Stimulated activated CD8-positive, alpha-beta memory T cell treated with anti-CD3 and anti-CD28 coated beads, Interleukin-7, amount 100 ng/mL, for 24 hours (primary cell): ENCODE results near the gene ZNF276.

ENCODE experiments used
- DNase-seq: peaks from one replicate; pipeline ENCODE4 v3.0.0-alpha.2; 2020; ENCODE audit warnings: low read depth

ZNF276 gene

DNA sequence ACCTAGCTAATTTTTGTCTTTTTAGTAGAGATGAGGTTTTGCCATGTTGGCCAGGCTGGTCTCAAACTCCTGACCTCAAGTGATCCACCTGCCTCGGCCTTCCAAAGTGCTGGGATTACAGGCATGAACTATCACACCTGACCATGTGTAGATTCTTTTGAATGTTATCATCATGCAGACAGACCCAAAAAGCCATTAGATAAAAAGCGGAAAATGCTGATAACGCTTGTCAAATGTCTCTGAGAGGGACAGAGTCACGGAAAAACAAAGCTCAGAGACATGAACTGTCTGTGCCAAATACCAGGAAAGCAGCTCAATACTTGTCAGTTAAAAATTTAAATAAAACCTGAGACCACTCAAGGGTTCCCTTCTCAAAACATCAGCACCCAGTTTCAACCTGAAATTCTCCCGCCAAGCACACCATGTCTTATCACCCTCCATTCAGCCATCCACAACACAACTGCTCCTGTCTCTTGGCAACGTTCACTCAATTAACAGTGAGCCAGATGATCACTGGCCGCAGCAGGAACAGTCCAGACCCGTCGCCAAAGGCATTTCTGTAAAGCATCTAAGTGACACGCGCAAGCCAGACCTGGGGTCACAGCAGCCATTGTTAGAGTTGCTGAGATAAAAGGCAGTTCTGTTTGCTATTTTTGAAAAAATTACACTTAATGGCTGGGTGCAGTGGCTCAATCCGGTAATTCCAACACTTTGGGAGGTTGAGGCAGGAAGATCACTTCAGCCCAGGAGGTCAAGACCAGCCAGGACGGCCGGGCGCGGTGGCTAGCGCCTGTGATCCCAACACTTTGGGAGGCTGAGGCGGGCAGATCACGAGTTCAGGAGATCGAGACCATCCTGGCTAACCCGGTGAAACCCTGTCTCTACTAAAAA, 65.4 kb downstream of the ZNF276 start:
- no peak for DNase-seq

GRCh38 chr16:89787365-89787805, 66.0 kb downstream of the ZNF276 start:
- no peak for DNase-seq
